ENCODE results near the gene FAM117B.

DNA sequence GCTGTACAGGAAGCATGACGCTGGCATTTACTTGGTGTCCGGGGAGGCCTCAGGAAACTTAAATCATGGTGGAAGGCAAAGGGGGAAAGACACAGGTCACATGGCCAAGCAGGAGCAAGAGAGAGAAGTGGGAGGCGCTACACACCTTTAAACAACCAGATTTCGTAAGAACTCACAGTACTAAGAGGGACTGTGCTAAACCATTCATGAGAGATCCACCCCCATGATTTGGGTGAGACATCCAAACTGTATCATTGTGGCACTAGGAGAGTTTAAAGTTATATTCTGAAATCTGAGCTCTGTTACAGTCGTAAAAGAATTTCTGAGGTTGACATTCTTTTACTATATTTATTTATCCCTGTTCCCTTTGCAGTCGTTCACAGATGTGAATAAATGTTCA is 120.2 kb downstream of the FAM117B start:
- TF ChIP-seq TCF7L2 (IDR thresholded peaks at IDR 0.05; ENCODE audit: borderline replicate concordance, extremely low read depth, insufficient read depth, insufficient read length) (no peak), SP1 (IDR thresholded peaks at IDR 0.05; ENCODE audit: low read depth) (no peak), ZFX (IDR thresholded peaks at IDR 0.05) (no peak), ZBTB33 (IDR thresholded peaks at IDR 0.05; ENCODE audit: extremely low read depth, insufficient replicate concordance, low read length) (no peak), EZH2 (IDR thresholded peaks at IDR 0.05) (no peak), CEBPB (IDR thresholded peaks at IDR 0.05; ENCODE audit: low read depth) (no peak), SIN3A (IDR thresholded peaks at IDR 0.05; ENCODE audit: low read depth) (no peak), EGR1 (IDR thresholded peaks at IDR 0.05; ENCODE audit: low read depth) (no peak)
- TF ChIP-seq, protein P1, sequence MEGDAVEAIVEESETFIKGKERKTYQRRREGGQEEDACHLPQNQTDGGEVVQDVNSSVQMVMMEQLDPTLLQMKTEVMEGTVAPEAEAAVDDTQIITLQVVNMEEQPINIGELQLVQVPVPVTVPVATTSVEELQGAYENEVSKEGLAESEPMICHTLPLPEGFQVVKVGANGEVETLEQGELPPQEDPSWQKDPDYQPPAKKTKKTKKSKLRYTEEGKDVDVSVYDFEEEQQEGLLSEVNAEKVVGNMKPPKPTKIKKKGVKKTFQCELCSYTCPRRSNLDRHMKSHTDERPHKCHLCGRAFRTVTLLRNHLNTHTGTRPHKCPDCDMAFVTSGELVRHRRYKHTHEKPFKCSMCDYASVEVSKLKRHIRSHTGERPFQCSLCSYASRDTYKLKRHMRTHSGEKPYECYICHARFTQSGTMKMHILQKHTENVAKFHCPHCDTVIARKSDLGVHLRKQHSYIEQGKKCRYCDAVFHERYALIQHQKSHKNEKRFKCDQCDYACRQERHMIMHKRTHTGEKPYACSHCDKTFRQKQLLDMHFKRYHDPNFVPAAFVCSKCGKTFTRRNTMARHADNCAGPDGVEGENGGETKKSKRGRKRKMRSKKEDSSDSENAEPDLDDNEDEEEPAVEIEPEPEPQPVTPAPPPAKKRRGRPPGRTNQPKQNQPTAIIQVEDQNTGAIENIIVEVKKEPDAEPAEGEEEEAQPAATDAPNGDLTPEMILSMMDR (IDR thresholded peaks at IDR 0.05 in 2 of 3, conservative IDR thresholded peaks at IDR 0.05 in 1 of 3; ENCODE audit: borderline replicate concordance in 1 of 3, insufficient read depth in 1 of 3, low read depth in 2 of 3, low read length in 2 of 3) = no peak
